HL-60 (cell line): ENCODE results near the gene REEP5.

Experiments
- DNase-seq, 2 experiments: peaks; one replicate each; pipeline ENCODE4 v3.0.0-alpha.2; 2010 to 2020; ENCODE audit warnings: low read depth in 1 of 2, low spot score in 1 of 2
- H3K27ac ChIP-seq: fragments of 250-450 bp; sonication (Bioruptor Pico); replicated peaks from 2 replicates; pipeline ENCODE4 v1.5.1; 2020; ENCODE audit warnings: mild to moderate bottlenecking, moderate library complexity
- H3K27me3 ChIP-seq: fragments of 250-450 bp; sonication (Bioruptor Pico); 2 replicates; pipeline ENCODE4 v1.5.1; 2021; ENCODE audit warnings: mild to moderate bottlenecking, moderate library complexity; ENCODE audit not compliant: insufficient read depth, poor library complexity, severe bottlenecking
- H3K4me3 ChIP-seq: replicated peaks from 2 replicates; pipeline ENCODE4 v1.5.1; 2011; ENCODE audit warnings: mild to moderate bottlenecking, control low read depth, low read length; ENCODE audit not compliant: insufficient read depth
- CTCF ChIP-seq: IDR thresholded peaks from one replicate; pipeline ENCODE4 v1.5.1; 2011; ENCODE audit warnings: low read length, control low read depth, inconsistent platforms; ENCODE audit not compliant: insufficient read depth
- GABPA ChIP-seq: IDR thresholded peaks from 2 replicates; pipeline ENCODE4 v1.6.1; 2012; ENCODE audit warnings: low read depth
- POLR2AphosphoS5 ChIP-seq: IDR thresholded peaks from 2 replicates; pipeline ENCODE4 v1.6.1; 2012; ENCODE audit warnings: low read depth
- REST ChIP-seq: IDR thresholded peaks from 2 replicates; pipeline ENCODE4 v1.6.1; 2012; ENCODE audit warnings: low read depth; ENCODE audit not compliant: insufficient replicate concordance
- SPI1 ChIP-seq: IDR thresholded peaks from 2 replicates; pipeline ENCODE4 v1.6.1; 2012; ENCODE audit warnings: low read depth, mild to moderate bottlenecking, borderline replicate concordance

REEP5 gene

DNA sequence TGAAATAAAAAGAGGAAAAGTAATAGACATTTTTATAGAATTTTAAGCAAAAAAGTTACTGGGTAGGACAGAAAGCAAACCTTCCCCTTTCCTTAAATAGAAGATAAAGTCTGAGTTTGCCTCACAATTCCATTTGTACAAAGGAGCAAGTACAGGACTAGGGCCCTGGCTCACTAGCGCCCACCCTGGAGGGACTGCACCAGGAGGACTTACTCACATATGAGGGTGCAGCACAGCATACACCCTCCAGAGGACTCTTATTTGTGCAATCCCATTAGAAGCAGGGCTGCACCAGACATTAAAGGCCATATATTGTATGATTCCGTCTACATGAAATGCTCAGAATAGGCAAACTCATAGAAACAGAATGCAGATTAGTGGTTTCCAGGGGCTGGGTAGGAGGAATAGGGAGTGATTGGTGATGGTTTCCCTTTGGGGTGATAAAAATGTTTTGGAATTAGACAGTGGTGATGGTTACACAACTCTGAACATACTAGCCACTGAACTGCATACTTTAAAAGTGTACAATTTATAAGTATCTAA lies 4.5 kb downstream of the REEP5 start:
- DNase-seq = no peak
- H3K27ac ChIP-seq = no peak overlapping the region
- no peaks in the 10 kb centered on the region for H3K27me3 ChIP-seq
- TF ChIP-seq SPI1 (no peak), CTCF (no peak), GABPA (no peak), REST (no peak), POLR2AphosphoS5 (no peak)
- no peak overlapping the region for H3K4me3 ChIP-seq

- DNase-seq = no peak
- TF ChIP-seq SPI1 (no peak), REST (no peak), GABPA (no peak), POLR2AphosphoS5 (no peak), CTCF (no peak)
- Histone ChIP-seq H3K4me3 (no peak overlapping the region), H3K27ac (no peak overlapping the region), H3K27me3 (no peaks in the 10 kb centered on the region)
These were observed 6.2 kb downstream of the REEP5 start for GRCh38 chr5:112915831-112916230.

DNA sequence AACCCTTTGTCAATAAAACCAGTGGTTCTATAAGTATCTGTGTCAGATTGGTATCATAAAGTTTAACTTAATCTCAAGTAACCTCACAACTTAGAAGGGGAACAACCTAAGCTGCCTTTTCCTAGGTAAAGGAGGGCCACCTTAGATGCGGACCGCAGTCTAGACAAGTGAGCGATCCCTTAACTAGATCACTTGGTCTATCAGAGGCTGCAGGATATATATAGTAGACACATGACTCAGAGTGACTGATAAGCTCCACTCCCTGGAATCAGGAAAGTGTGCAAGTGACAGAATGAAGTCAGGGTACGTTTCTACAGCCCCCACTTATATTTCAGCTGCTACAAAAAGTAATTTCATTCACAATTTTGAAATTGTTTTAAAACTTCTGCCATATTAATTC lies 7.4 kb downstream of the REEP5 start:
- TF ChIP-seq CTCF = no peak
- TF ChIP-seq GABPA = no peak
- TF ChIP-seq REST = no peak
- TF ChIP-seq SPI1 = no peak
- TF ChIP-seq POLR2AphosphoS5 = no peak
- DNase-seq = no peak

More for the DNA sequence above, 7.4 kb downstream of the REEP5 start:
- Histone ChIP-seq H3K27ac (no peak overlapping the region), H3K27me3 (no peaks in the 10 kb centered on the region), H3K4me3 (no peak overlapping the region)
